GM19240 (cell line): ENCODE measurements around the gene XPO5.

Source experiments
- DNase-seq: peaks from one replicate; pipeline ENCODE4 v3.0.0; 2011; ENCODE audit warnings: low spot score; ENCODE audit not compliant: insufficient read length

Gene XPO5

GRCh38 chr6:43472515-43472914 is 103.3 kb downstream of the XPO5 start:
- no peak for DNase-seq
